ENCODE data around the gene DNAH5. TPM values are rescaled to one million over a fixed set of nuclear protein-coding genes. Genes with fewer than 3 reads are reported as not detected.

Gene DNAH5
- total RNA-seq, 1 donor from 2014 or later: under 0.01 TPM

DNA sequence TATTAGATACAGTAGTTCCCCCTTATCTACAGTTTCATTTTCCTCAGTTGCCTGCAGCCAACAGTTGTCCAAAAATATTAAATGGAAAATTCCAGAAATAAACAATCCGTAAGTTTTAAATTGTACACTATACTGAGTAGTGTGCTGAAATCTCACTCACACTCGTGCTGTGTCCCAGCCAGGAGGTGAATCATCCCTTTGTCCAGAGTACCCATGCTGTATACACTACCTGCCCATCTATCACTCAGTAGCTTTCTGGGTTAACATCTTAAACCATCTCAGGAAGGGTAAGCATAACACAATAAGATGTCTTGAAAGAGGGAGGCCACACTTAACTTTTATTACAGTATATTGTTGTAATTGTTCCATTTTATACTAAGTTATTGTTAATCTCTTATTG is 31.7 kb upstream of the DNAH5 start:
- Histone ChIP-seq H3K27ac (no peak overlapping the region), H3K36me3 (no peaks in the 10 kb centered on the region), H3K4me1 (no peaks in the 10 kb centered on the region), H3K9me3 (no peaks in the 10 kb centered on the region), H3K4me3 (no peak overlapping the region), H3K27me3 (no peaks in the 10 kb centered on the region)
- DNase-seq (ENCODE audit: low spot score in 2 of 2): no peak
- intact Hi-C loops (cut with DNase I): no loop called here
- TF ChIP-seq, protein P1, sequence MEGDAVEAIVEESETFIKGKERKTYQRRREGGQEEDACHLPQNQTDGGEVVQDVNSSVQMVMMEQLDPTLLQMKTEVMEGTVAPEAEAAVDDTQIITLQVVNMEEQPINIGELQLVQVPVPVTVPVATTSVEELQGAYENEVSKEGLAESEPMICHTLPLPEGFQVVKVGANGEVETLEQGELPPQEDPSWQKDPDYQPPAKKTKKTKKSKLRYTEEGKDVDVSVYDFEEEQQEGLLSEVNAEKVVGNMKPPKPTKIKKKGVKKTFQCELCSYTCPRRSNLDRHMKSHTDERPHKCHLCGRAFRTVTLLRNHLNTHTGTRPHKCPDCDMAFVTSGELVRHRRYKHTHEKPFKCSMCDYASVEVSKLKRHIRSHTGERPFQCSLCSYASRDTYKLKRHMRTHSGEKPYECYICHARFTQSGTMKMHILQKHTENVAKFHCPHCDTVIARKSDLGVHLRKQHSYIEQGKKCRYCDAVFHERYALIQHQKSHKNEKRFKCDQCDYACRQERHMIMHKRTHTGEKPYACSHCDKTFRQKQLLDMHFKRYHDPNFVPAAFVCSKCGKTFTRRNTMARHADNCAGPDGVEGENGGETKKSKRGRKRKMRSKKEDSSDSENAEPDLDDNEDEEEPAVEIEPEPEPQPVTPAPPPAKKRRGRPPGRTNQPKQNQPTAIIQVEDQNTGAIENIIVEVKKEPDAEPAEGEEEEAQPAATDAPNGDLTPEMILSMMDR (IDR thresholded peaks at IDR 0.05): no peak

DNA sequence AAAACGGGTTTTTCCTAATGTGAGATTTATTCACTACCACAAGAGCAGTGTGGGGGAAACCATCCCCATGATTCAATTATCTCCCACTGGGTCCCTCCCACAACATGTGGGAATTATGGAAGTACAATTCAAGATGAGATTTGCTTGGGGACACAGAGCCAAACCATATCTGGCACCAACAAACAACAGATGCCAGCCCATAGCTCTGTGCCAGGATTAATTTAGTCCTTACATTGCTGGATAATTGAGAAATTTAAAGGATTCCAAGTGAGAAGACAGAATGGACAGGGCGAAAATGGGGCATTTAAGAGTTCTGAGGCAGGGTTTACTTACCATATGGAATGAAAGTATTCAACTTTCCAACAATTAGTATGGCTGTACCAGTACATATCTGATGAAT is 30.8 kb upstream of the DNAH5 start:
- intact Hi-C loops (cut with DNase I): no loop called here
- TF ChIP-seq, protein P1 (IDR thresholded peaks at IDR 0.05): no peak
- DNase-seq (ENCODE audit: low spot score in 2 of 2): no peak

DNA sequence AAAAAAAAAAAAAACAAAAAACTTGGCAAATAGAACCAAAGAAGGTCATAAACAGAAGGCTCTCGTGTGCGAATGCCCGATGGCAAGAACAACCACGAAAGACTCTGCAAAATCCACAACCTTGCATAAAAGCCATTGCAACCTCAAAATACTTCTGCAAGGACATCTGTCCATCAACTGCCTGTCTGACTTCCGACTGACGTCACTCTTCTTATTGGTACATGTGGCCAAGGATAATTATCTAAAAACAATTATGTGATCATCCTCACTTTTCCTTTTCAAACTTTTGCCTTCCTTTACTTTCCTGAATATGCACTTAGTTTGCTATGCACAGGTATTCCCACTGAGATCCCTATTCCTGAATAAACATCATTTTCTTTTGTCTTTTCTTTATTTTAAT is 29.2 kb upstream of the DNAH5 start:
- H3K27ac ChIP-seq: no peak overlapping the region
- H3K4me3 ChIP-seq: no peak overlapping the region
- DNase-seq (ENCODE audit: low spot score in 2 of 2): no peak
- H3K4me1 ChIP-seq: no peaks in the 10 kb centered on the region
- intact Hi-C loops (cut with DNase I): no loop called here
- H3K9me3 ChIP-seq: no peaks in the 10 kb centered on the region
- no peaks in the 10 kb centered on the region for H3K27me3 ChIP-seq
- H3K36me3 ChIP-seq: no peaks in the 10 kb centered on the region
- TF ChIP-seq, protein P1 (IDR thresholded peaks at IDR 0.05): no peak

More for the DNA sequence above, 30.8 kb upstream of the DNAH5 start:
- no peaks in the 10 kb centered on the region for H3K27me3 ChIP-seq
- no peak overlapping the region for H3K27ac ChIP-seq
- H3K4me3 ChIP-seq: no peak overlapping the region
- no peaks in the 10 kb centered on the region for H3K4me1 ChIP-seq
- no peaks in the 10 kb centered on the region for H3K9me3 ChIP-seq
- no peaks in the 10 kb centered on the region for H3K36me3 ChIP-seq

GRCh38 chr5:13972029-13972428 is 27.5 kb upstream of the DNAH5 start:
- Histone ChIP-seq H3K27me3 (no peaks in the 10 kb centered on the region), H3K27ac (no peak overlapping the region), H3K36me3 (no peaks in the 10 kb centered on the region), H3K4me3 (no peak overlapping the region), H3K9me3 (peaks cover 0 to 4% of the 10 kb centered on the region in 2 donors), H3K4me1 (no peaks in the 10 kb centered on the region)
- intact Hi-C loops (cut with DNase I): no loop called here
- DNase-seq (ENCODE audit: low spot score in 2 of 2): no peak
- TF ChIP-seq, protein P1 (IDR thresholded peaks at IDR 0.05): no peak

DNA sequence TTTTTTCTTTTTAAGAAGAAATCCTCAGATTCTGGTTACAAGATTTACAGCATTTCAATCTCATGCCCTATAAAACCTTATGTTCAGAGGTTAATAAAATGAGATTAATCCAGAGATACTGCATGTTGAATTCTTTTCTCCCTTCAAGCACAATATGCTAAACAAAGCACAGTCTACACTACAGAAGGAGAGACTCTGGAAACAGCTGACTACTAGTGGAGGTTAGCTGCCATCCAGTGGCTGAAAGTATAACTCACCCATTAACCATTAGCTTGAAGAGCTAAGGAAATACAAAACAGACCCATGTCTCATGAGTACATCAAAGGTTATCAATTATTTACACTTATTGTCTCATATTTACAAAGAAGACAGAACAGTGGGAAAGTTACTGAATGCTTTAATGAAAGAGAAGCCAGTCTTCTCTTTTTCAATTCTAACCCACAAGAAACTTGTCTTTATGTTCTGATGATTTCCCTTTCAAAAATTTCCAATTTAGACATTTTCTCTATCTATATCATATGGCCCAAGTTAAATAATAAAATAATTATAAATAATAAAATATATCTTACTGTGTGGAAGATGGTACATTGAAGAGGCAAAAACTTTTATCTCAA is 12.7 kb upstream of the DNAH5 start:
- intact Hi-C loops (cut with DNase I): no loop called here
- no peaks in the 10 kb centered on the region for H3K4me1 ChIP-seq
- no peak overlapping the region for H3K27ac ChIP-seq
- H3K27me3 ChIP-seq: no peaks in the 10 kb centered on the region
- no peaks in the 10 kb centered on the region for H3K36me3 ChIP-seq
- H3K9me3 ChIP-seq: no peaks in the 10 kb centered on the region
- no peak for DNase-seq (ENCODE audit: low spot score in 2 of 2)
- TF ChIP-seq, protein P1 (IDR thresholded peaks at IDR 0.05): peak in 1 of 3 experiments; percentile 46
- no peak overlapping the region for H3K4me3 ChIP-seq

GRCh38 chr5:13956471-13956870 is 12.0 kb upstream of the DNAH5 start:
- no peaks in the 10 kb centered on the region for H3K4me1 ChIP-seq
- TF ChIP-seq, protein P1 (IDR thresholded peaks at IDR 0.05): no peak
- intact Hi-C loops (cut with DNase I): no loop called here
- H3K36me3 ChIP-seq: no peaks in the 10 kb centered on the region
- no peaks in the 10 kb centered on the region for H3K9me3 ChIP-seq
- H3K4me3 ChIP-seq: no peak overlapping the region
- no peaks in the 10 kb centered on the region for H3K27me3 ChIP-seq
- no peak overlapping the region for H3K27ac ChIP-seq
- no peak for DNase-seq (ENCODE audit: low spot score in 2 of 2)

Data from ascending aorta (tissue), 2 donors.